ENCODE data around the gene PPP6C.
A peak's percentile ranks its signal among the peaks of the same experiment; 100 is the strongest.
"Not testable (repeated sequence)": the region's sequence is repeated elsewhere in the genome, so short reads cannot be mapped to it uniquely, and the experiment has no call there.

The PPP6C gene

GRCh38 chr9:125189361-125190289, at the start of gene PPP6C:
Gene PPP6C, minus strand, starts transcription at chr9:125189803. Its CDS starts 85 bp downstream, at chr9:125189718.
- DNase-seq, result peak; percentile 65 to 97 (median 95)

DNA sequence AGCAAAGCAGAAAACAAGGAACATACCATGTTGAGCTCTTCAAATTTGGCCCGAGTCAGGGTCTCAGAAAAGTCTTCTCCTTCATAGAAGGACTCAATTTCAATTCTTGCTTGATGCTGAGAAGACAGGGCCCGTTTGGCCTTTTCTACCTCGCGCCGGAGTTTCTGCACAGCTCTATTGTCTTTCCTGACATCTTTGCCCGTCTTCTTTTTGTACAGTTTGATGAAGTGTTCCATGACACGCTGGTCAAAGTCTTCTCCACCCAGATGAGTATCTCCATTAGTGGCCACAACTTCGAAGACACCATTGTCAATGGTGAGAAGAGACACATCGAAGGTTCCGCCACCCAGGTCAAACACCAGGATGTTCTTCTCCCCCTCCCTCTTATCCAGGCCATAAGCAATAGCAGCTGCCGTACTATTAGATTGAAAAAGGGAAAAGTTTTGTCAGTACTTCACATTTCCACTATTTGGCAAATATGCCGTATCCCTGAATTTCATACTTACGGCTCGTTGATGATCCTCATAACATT, 49.4 kb upstream of the PPP6C start:
- no peak for DNase-seq

DNA sequence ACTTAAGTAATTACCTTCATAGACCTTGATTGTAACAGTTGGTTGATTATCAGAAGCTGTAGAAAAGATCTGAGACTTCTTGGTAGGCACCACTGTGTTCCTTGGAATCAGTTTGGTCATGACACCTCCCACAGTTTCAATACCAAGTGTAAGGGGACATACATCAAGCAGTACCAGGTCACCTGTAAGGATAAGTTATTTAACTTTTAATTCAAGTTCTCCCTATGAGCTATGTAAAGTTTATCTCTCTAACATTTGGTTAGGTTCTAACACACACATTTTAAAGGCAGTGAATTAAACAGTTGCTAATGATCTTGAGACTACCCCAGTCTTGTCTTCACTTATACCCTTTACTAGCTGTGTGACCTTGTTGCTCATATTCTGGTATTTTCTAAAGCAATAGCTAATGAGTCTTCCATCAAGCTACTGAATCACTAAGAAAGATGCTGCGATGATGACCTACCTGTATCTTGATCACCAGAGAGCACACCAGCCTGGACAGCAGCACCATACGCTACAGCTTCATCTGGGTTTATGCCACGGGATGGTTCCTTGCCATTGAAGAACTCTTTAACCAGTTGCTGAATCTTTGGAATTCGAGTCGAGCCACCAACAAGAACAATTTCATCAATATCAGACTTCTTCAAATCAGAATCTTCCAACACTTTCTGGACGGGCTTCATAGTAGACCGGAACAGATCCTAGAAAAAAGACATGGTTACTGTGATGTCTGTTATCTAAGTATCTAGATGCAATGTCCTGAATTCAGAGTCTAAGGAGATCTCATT, 48.7 kb upstream of the PPP6C start:
- no peak for DNase-seq

DNA sequence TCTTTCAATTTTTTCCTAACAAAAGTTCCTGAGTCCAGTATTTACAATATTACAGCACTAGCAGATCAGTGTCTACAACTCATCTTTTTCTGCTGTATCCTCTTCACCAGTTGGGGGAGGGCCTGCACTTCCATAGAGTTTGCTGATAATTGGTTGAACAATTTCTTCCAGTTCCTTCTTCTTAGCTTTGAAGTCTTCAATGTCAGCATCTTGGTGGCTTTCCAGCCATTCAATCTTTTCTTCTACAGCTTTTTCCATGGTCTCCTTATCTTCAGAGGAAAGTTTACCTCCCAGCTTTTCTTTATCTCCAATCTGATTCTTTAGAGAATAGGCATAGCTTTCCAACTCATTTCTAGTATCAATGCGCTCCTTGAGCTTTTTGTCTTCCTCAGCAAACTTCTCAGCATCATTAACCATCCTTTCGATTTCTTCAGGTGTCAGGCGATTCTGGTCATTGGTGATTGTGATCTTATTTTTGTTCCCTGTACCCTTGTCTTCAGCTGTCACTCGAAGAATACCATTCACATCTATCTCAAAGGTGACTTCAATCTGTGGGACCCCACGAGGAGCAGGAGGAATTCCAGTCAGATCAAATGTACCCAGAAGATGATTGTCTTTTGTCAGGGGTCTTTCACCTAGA, 47.0 kb upstream of the PPP6C start:
- DNase-seq, result not testable (repeated sequence)

DNA sequence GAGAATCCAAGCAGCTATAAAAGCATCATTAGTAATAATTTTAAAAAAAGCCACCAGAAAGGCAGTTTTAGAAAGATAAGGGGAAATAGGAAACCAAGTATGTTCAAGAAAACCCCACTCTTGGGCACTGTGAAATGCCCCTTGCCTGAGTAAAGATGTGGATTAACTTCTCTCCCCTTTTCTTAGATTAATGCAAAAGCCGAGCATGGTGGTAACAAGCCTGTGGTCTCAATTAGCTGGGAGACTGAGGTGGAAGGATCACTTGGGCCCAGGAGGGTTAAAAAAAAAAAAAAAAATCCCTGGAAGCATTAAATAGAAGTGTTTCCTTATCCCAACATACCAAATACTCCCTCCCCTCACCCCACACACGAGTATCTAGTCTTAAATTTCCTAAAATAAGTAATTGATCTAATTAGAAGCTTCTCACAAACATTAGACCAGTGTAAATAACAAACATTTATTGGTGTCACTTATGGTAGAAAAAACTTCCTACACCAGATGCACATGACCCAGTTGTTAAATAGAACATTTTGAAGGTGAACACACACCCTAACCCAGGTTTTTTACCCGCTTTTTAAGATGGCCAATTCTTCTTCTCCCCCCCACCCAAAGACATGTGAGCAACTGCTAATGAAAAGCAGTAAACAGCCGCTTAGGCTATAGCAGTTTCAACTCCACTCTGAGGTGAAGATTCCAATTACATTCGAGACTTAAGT, 46.4 kb upstream of the PPP6C start:
- DNase-seq, result no peak

DNA sequence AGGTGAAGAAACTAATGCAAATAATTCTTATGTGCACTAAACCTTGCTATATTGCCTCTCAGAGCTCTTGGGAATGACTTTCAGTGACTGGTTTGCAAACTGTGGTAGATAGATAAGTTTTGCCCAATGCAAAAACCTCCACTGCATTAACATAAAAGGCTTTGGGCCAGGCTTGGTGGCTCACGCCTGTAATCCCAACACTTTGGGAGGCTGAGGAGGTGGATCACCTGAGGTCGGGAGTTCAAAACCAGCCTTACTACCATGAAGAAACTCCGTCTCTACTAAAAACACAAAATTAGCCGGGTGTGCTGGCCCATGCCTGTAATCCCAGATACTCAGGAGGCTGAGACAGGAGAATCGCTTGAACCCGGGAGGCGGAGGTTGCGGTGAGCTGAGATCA, 44.5 kb upstream of the PPP6C start:
- DNase-seq, result not testable (repeated sequence)

DNA sequence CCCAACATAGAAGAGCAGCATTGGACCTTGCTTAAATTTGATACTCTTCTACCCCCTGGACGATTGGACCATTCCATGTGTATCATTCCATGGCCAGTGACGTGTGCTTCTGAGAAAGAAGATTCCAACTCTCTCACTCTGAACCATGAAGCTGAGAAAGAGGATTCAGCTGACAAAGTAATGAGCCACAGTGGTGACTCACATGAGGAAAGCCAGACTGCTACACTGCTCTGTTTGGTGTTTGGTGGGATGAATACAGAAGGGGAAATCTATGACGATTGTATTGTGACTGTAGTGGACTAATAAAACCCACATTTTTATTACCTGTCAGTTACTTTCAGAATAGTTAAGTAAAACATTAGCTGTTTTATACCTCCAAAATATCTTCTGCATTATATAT, 44.1 kb upstream of the PPP6C start:
- DNase-seq, result no peak

GRCh38 chr9:125227761-125228160, 38.2 kb upstream of the PPP6C start:
- DNase-seq, result peak in 1 of 14 donors; percentile 1

DNA sequence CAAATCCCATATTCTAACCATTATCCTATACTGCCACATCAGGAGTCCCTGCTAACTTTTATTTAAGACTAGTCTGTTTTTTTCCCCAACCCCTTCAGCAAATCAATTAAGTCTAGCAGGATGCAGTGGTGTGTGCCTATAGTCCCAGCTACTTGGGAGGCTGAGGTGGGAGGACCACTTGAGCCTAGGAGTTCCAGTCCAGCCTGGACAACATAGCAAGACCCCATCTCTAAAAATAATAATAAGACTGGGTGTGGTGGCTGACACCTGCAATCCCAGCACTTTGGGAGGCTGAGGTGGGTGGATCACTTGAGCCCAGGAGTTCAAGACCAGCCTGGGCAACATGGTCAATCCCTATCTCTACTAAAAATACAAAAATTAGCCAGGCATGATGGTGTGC, 35.3 kb upstream of the PPP6C start:
- not testable (repeated sequence) for DNase-seq

DNA sequence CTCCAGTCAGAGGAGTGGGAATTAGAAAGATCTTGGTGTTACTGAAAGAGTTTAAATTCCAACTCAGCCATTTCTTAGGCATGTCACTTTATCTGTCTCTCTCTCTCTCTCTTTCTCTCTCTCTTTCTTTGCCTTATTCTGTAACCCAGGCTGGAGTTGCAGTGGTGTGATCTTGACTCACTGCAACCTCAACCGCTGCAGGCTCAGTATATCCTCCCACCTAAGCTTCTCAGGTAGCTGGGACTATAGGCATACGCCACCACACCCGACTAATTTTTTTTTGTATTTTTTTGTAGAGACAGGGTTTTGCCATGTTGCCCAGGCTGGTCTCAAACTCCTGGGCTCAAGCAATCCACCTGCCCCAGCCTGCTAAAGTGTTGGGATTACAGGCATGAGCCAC, 29.0 kb upstream of the PPP6C start:
- no peak for DNase-seq

GRCh38 chr9:125214186-125214585, 24.6 kb upstream of the PPP6C start:
- no peak for DNase-seq

GRCh38 chr9:125204477-125204876, 14.9 kb upstream of the PPP6C start:
- no peak for DNase-seq

GRCh38 chr9:125202846-125203618, 13.4 kb upstream of the PPP6C start:
- no peak for DNase-seq

DNA sequence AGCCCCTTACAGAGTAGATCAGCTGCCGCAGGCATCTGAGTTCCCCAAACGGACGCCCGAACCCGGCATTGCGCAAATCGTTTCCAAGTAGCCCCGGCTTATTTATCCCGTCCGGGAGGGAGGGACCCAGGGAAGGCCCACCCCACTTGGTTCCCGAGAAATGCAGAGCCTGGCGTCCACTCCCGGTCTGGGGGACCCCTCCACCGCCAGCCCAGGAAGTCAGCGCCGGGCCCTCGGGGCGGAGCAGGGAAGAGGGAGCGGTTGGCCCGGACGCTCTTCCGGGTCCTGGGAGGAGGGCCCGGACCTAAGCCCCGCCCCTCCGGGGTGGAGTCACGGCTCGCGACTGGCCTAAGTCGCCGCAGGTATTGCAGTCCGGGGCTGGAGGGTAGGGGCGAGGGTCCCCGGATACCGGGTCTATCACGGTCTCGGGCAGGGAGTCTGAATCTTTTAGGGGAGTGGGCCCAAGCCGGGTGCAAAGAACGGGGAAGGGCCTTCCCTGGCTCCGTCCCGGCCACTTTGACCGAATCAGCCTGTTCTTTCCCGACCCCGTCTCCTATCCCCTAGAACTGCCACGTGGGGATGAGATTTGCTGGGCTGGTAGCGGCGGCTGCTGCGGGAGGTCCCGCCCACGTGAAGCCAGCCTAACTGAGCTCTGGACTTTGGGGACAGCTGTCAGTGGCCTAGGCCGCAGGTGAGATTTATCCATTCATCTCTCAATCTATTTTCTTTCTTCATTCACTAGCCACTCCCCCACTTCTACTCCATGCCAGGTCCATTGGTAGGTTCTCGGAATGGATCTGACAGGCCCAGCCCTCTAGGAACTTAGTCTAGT, 10.8 kb upstream of the PPP6C start, which contains the start of gene RABEPK:
TSS of gene RABEPK (plus strand) at position 327 of the 832 bp plus-strand sequence. CDS start 2,472 bp downstream, outside the sequence.
- DNase-seq, result peak; percentile 44 to 92 (median 79)

- DNase-seq, result not testable (repeated sequence)
Observed at GRCh38 chr9:125195591-125195990, 6.0 kb upstream of the PPP6C start.

DNA sequence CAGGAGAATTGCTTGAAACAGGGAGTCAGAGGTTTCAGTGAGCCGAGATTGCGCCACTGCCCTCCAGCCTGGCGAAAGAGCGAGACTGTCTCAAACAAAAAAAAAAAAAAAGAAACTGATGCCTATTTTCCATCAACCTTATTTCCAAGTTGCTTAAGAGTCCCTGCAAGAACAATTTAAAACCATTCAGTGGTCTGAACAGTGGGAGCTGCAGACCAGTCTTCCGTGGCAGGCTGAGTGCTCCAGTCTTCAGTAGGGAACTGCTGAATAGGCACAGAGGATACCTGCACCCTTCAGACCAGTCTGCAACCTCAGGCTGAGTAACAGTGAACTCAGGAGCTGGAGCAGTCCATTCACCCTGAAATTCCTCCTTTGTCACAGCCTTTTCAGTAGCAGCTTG, 4.9 kb upstream of the PPP6C start:
- DNase-seq, result not testable (repeated sequence)

- peak in 2 of 14 donors; percentile 1 to 18 for DNase-seq
Observed at GRCh38 chr9:125190361-125190801, 778 bp upstream of the PPP6C start.

DNA sequence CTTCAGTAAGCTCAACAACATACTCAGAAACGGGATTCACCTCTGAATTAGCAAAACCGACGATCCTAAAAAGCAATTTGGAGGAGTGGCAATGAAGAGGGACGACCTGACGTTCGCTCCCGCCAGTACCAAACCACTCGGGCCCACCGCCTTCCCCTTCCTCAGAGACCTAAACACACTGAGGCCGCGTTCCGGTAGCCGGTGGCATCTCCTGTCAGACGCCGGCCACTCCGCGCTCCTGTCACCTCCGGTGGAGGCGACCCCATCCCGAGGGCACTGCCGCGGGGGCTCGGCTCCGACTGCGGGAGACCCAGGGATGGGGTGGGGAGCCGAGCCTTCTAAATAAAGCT, 617 bp downstream of the PPP6C start:
- DNase-seq, result peak in 2 of 14 donors; percentile 27 to 29

GRCh38 chr9:125183561-125183960, 6.0 kb downstream of the PPP6C start:
- DNase-seq, result no peak

DNA sequence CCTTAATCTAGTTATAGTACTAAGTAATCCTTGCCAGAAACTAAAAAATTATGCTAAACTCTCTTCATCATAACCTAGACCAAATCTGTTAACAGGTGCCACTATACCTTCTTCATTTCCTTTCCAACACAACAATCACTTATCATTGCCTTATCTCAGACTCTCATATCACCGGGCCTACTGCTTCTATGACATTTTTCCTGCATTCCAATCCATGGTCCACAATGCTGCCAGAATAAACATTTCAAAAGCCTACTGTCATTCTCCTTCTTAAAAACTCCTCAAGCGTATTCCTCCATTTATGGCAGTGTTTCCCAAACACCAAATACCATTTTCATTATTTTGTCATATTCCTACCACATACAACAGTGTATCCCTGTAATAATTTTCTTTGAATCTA, 6.5 kb downstream of the PPP6C start:
- no peak for DNase-seq
